T-cell (primary cell): ENCODE measurements around the gene ARHGEF28. TPM values are rescaled to one million over a fixed set of nuclear protein-coding genes. Genes with fewer than 3 reads are reported as not detected.

Experiments
- ATAC-seq, 4 experiments: fragments of 200-7000 bp in 3 of 4; fragments of 150-1000 bp in 1 of 4; cut with Tn5 transposase; replicated peaks in 1 of 4; 1 replicate in 3 of 4; 2 replicates in 1 of 4; pipeline ENCODE4 v1.10.0; 2021; ENCODE audit warnings: moderate library complexity in 3 of 4, mild to moderate bottlenecking in 2 of 4, moderate number of reproducible peaks in 1 of 4
- CTCF ChIA-PET, 2 donors: fragments of 300-600 bp; sonication (Branson Sonifier 250); formaldehyde crosslinking; loops; one replicate each; lab custom pipeline; 2022; ENCODE audit warnings: antibody characterized with exemption in 2 of 2; lab: Charles Lee
- POLR2A ChIA-PET, 2 donors: fragments of 300-600 bp; sonication (Branson Sonifier 250); formaldehyde crosslinking; loops; one replicate each; lab custom pipeline; 2022; ENCODE audit warnings: antibody characterized with exemption in 2 of 2; lab: Charles Lee
- DNase-seq, 35 experiments: peaks; one replicate each; pipeline versions ENCODE4 v3.0.0 to v3.0.0-alpha.2; 2013 to 2023
- H3K27ac ChIP-seq: one replicate; pipeline ENCODE4 v1.5.1; 2013; ENCODE audit warnings: low read length
- H3K27me3 ChIP-seq, 2 experiments: replicated peaks in 1 of 2; 1 replicate in 1 of 2; 2 replicates in 1 of 2; pipeline versions ENCODE4 v1.6.1 to v1.7.0; 2013; ENCODE audit warnings: low read length in 1 of 2, mixed read lengths in 1 of 2; ENCODE audit not compliant: control insufficient read depth in 2 of 2, insufficient read depth in 2 of 2; ENCODE audit errors: extremely low read depth in 1 of 2
- H3K36me3 ChIP-seq, 2 donors: 1 replicate in 1 of 2; 2 replicates in 1 of 2; pipeline versions ENCODE4 v1.6.1 to v1.7.0; 2013; ENCODE audit warnings: low read length in 1 of 2; ENCODE audit not compliant: control insufficient read depth in 2 of 2, insufficient read depth in 1 of 2; ENCODE audit errors: extremely low read depth in 1 of 2
- H3K4me1 ChIP-seq, 2 experiments: 1 replicate in 1 of 2; 2 replicates in 1 of 2; pipeline versions ENCODE4 v1.6.1 to v1.7.0; 2013; ENCODE audit warnings: low read length in 2 of 2, mixed read lengths in 1 of 2; ENCODE audit not compliant: insufficient read depth in 2 of 2, control insufficient read depth in 1 of 2; ENCODE audit errors: extremely low read depth in 1 of 2
- H3K4me3 ChIP-seq, 2 donors: 1 replicate in 1 of 2; 2 replicates in 1 of 2; pipeline versions ENCODE4 v1.5.1 to v1.7.0; 2013; ENCODE audit warnings: mild to moderate bottlenecking in 2 of 2, low read length in 1 of 2, moderate library complexity in 1 of 2; ENCODE audit not compliant: control insufficient read depth in 1 of 2; ENCODE audit errors: extremely low read depth in 1 of 2
- H3K9me3 ChIP-seq: 2 replicates; pipeline ENCODE4 v1.7.0; 2013
- H3K27ac Mint-ChIP-seq, 2 donors: one replicate each; pipeline ENCODE4 v1.8.0; 2020 to 2021; ENCODE audit warnings: mild to moderate bottlenecking in 2 of 2, mixed read lengths in 2 of 2
- H3K27me3 Mint-ChIP-seq, 2 donors: one replicate each; pipeline ENCODE4 v1.8.0; 2021 to 2022; ENCODE audit warnings: mixed read lengths in 2 of 2
- H3K36me3 Mint-ChIP-seq: one replicate; pipeline ENCODE4 v1.8.0; 2021; ENCODE audit warnings: mixed read lengths
- H3K4me1 Mint-ChIP-seq, 3 donors: one replicate each; pipeline ENCODE4 v1.8.0; 2020 to 2022; ENCODE audit warnings: mixed read lengths in 3 of 3, mild to moderate bottlenecking in 1 of 3
- H3K4me3 Mint-ChIP-seq, 3 donors: one replicate each; pipeline ENCODE4 v1.8.0; 2020 to 2022; ENCODE audit warnings: mild to moderate bottlenecking in 3 of 3, mixed read lengths in 3 of 3, moderate library complexity in 3 of 3
- H3K9me3 Mint-ChIP-seq, 3 donors: one replicate each; pipeline ENCODE4 v1.8.0; 2020 to 2022; ENCODE audit warnings: mixed read lengths in 3 of 3
- WGBS: methylation state at CpG from one replicate; pipeline ENCODE4 v1.1.5; 2013; ENCODE audit warnings: missing lambda C conversion rate; ENCODE audit not compliant: insufficient coverage; 5-methylcytosine and 5-hydroxymethylcytosine counted together
- total RNA-seq, 35 experiments: library from RNA in 6 of 35; stranded (reverse) in 6 of 35; fragments of 120-200 nt in 1 of 35; gene quantifications; one replicate each; pipeline versions ENCODE4 v1.2.1 to v1.2.4 and lab custom pipeline; 2013 to 2026

ARHGEF28 gene
- total RNA-seq, 5 donors from 2014 or later (not counting 1 experiment from before 2014, with no cell fraction given) = 0.05 to 0.73 (median 0.36) TPM

DNA sequence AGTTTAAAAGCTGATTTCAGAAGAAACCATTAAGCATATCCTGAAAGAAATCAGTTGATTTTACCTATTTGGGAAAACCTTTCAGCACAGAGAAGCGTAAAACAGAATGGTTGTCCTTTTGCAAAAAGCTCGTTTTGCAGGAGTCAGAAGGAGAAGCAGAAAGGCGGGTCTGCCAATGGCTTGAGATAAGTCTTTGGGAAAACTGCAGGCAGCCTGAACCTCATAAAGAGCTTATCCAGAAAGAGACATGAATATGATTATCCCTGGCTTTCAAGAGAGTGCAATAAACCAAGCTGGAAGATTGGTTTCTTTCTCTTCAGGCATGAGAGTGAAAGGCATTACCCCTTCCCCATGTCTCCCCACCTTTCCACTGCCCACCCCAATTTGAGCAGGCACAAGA, 353.3 kb downstream of the ARHGEF28 start:
- no peaks in the 10 kb centered on the region for H3K36me3 Mint-ChIP-seq
- no peaks in the 10 kb centered on the region for H3K4me1 Mint-ChIP-seq
- H3K36me3 ChIP-seq = no peaks in the 10 kb centered on the region
- POLR2A ChIA-PET = no interaction called here
- DNase-seq (no peak), ATAC-seq (no peak)
- no peak overlapping the region for H3K4me3 Mint-ChIP-seq
- H3K27ac Mint-ChIP-seq = no peak overlapping the region
- no peak overlapping the region for H3K4me3 ChIP-seq
- H3K27me3 Mint-ChIP-seq = peaks cover 2 to 16% of the 10 kb centered on the region in 2 donors
- peaks cover 0 to 3% of the 10 kb centered on the region in 2 experiments for H3K27me3 ChIP-seq
- CTCF ChIA-PET = interaction anchor here in 1 of 2 donors (0.5 kb wide), 1 partner anchor 9 kb away, joined by 3 read pairs; no protein-coding TSS in a partner anchor
- no peak overlapping the region for H3K27ac ChIP-seq
- H3K9me3 ChIP-seq = no peaks in the 10 kb centered on the region
- no peaks in the 10 kb centered on the region for H3K4me1 ChIP-seq
- H3K9me3 Mint-ChIP-seq = no peaks in the 10 kb centered on the region
- 80% methylated on average over 3 of the region's 3 CpGs for WGBS

DNA sequence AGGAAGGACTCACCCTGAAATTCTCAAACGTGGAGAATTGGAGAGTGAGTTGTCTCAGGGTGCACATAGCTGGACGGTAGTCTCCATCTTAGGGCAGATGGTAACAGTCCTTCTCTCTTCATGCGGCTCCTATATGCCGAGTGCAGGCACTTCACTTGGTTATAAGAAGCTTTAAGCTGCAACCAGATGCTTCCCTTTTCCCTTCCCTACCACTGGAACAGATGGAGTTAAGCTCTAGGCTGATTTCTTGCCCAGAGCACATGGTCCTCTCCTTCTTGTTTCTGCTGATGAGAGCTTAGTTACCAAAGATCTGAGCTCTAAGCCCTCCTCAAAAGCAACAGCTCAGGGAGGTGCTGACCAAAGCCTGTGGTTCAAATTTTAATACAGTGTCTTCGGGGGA, 355.7 kb downstream of the ARHGEF28 start:
- no peaks in the 10 kb centered on the region for H3K27me3 ChIP-seq
- Mint-ChIP-seq H3K36me3 (no peaks in the 10 kb centered on the region), H3K4me3 (no peak overlapping the region), H3K9me3 (no peaks in the 10 kb centered on the region), H3K27ac (no peak overlapping the region), H3K27me3 (peaks cover 7 to 16% of the 10 kb centered on the region in 2 donors), H3K4me1 (no peaks in the 10 kb centered on the region)
- ChIA-PET CTCF (no interaction called here), POLR2A (no interaction called here)
- WGBS = 100% methylated on average over 2 of the region's 5 CpGs
- H3K36me3 ChIP-seq = no peaks in the 10 kb centered on the region
- H3K9me3 ChIP-seq = no peaks in the 10 kb centered on the region
- H3K27ac ChIP-seq = no peak overlapping the region
- DNase-seq = no peak
- no peak for ATAC-seq
- H3K4me1 ChIP-seq = no peaks in the 10 kb centered on the region
- H3K4me3 ChIP-seq = no peak overlapping the region

DNA sequence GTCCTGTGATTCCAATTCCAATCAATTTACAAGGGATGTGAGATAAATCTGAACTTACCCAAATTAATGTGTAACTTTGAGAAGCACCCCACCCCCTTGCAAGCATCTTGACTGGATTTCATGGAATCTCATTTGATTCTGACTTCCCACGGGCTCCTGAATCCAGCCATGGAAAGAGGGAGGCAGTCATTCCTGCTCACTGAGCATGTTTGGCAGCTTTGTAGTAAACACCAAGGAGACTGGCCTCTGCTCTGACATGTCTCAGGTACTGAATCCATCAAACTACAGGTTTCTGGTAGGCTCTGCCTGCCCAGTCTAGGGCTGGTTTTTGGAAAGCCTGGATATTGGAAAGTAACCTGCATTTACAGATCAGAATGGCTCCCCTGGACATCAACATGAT, 357.6 kb downstream of the ARHGEF28 start:
- ChIA-PET CTCF (no interaction called here), POLR2A (no interaction called here)
- Histone ChIP-seq H3K4me1 (no peaks in the 10 kb centered on the region), H3K4me3 (no peak overlapping the region), H3K27me3 (no peaks in the 10 kb centered on the region), H3K36me3 (no peaks in the 10 kb centered on the region), H3K27ac (no peak overlapping the region), H3K9me3 (no peaks in the 10 kb centered on the region)
- WGBS = 86% methylated on average over 1 of the region's 1 CpG
- Mint-ChIP-seq H3K27me3 (peaks cover 5 to 6% of the 10 kb centered on the region in 2 donors), H3K27ac (no peak overlapping the region), H3K36me3 (no peaks in the 10 kb centered on the region), H3K4me1 (no peaks in the 10 kb centered on the region), H3K9me3 (no peaks in the 10 kb centered on the region), H3K4me3 (no peak overlapping the region)
- DNase-seq (no peak), ATAC-seq (no peak)

DNA sequence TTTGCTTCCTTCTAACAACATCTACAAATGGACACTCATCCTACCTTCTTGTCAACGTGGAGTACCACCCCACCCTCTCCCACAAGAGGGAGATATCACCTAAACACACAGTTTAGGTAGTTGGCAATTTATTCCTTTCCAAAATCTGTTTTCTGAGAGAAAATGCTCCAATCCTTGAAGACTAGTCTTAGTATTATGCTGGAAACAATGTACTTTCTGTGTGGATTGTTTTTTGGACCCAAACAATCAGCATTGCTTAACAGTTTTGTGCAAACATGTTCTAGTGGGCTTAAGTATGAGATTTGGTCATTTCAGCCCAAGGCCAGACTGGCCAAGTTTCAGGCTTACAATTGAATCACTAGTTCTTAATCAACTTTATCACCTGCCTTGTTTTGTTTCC, 359.1 kb downstream of the ARHGEF28 start:
- H3K4me3 Mint-ChIP-seq = no peak overlapping the region
- POLR2A ChIA-PET = no interaction called here
- Histone ChIP-seq H3K9me3 (no peaks in the 10 kb centered on the region), H3K36me3 (no peaks in the 10 kb centered on the region), H3K27ac (no peak overlapping the region), H3K4me1 (no peaks in the 10 kb centered on the region), H3K27me3 (no peaks in the 10 kb centered on the region), H3K4me3 (no peak overlapping the region)
- peaks cover 5 to 6% of the 10 kb centered on the region in 2 donors for H3K27me3 Mint-ChIP-seq
- H3K4me1 Mint-ChIP-seq = no peaks in the 10 kb centered on the region
- H3K36me3 Mint-ChIP-seq = no peaks in the 10 kb centered on the region
- DNase-seq (peak in 1 of 35 experiments; percentile 0), ATAC-seq (no peak)
- CTCF ChIA-PET = no interaction called here
- H3K27ac Mint-ChIP-seq = no peak overlapping the region
- no CpG with 5 or more reads among the region's 1 CpG for WGBS
- H3K9me3 Mint-ChIP-seq = no peaks in the 10 kb centered on the region

DNA sequence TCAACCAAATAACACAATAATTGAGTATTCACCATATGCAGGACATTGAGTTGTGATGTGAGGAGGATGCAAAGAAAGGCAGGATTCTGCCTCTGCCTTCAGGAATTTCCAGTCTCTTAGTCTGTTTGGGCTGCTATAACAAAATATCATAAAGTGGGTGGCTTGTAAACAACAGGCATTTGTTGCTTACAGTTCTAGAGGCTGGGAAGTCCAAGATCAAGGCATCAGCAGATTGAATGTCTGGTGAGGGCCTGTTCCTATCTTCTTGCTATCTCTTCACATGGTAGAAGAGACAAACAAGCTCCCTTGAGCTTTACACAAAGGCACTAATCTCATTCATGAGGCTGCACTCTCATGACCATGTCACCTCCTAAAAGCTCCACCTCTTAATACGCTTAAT, 360.7 kb downstream of the ARHGEF28 start:
- H3K36me3 ChIP-seq = no peaks in the 10 kb centered on the region
- no peak for DNase-seq
- WGBS = no CpG with 5 or more reads among the region's 1 CpG
- Mint-ChIP-seq H3K4me3 (no peak overlapping the region), H3K9me3 (no peaks in the 10 kb centered on the region), H3K27ac (no peak overlapping the region), H3K27me3 (peaks cover 0 to 12% of the 10 kb centered on the region in 2 donors), H3K4me1 (no peaks in the 10 kb centered on the region), H3K36me3 (no peaks in the 10 kb centered on the region)
- no peak for ATAC-seq
- no peaks in the 10 kb centered on the region for H3K4me1 ChIP-seq
- H3K27me3 ChIP-seq = no peaks in the 10 kb centered on the region
- no peak overlapping the region for H3K27ac ChIP-seq
- CTCF ChIA-PET = no interaction called here
- H3K4me3 ChIP-seq = no peak overlapping the region
- POLR2A ChIA-PET = no interaction called here
- no peaks in the 10 kb centered on the region for H3K9me3 ChIP-seq

DNA sequence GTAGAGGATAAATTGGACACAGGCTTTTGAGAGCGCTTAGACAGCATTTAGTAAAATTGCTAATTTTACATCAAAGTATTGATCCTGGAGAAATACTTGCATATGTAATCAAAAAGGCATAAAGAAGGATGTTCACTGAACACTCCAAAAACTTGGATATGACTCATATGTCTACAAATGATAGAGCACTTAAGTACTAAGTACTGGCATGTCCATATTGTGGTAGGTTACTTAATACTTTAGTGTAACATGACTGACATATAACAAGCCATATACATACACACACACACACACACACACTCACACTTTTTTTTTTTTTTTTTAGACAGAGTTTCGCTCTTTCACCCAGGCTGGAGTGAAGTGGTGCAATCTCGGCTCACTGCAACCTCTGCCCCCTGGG, 361.9 kb downstream of the ARHGEF28 start:
- no peak overlapping the region for H3K4me3 Mint-ChIP-seq
- Histone ChIP-seq H3K4me1 (no peaks in the 10 kb centered on the region), H3K36me3 (no peaks in the 10 kb centered on the region), H3K27me3 (no peaks in the 10 kb centered on the region), H3K4me3 (no peak overlapping the region), H3K9me3 (no peaks in the 10 kb centered on the region), H3K27ac (no peak overlapping the region)
- peaks cover 9 to 20% of the 10 kb centered on the region in 2 donors for H3K27me3 Mint-ChIP-seq
- H3K4me1 Mint-ChIP-seq = no peaks in the 10 kb centered on the region
- ATAC-seq (no peak), DNase-seq (no peak)
- H3K27ac Mint-ChIP-seq = no peak overlapping the region
- POLR2A ChIA-PET = no interaction called here
- H3K36me3 Mint-ChIP-seq = no peaks in the 10 kb centered on the region
- H3K9me3 Mint-ChIP-seq = no peaks in the 10 kb centered on the region
- no CpG with 5 or more reads among the region's 3 CpGs for whole genome bisulfite sequencing
- CTCF ChIA-PET = interaction anchor here in 1 of 2 donors (0.7 kb wide), 1 partner anchor 9 kb away, joined by 3 read pairs; no protein-coding TSS in a partner anchor

DNA sequence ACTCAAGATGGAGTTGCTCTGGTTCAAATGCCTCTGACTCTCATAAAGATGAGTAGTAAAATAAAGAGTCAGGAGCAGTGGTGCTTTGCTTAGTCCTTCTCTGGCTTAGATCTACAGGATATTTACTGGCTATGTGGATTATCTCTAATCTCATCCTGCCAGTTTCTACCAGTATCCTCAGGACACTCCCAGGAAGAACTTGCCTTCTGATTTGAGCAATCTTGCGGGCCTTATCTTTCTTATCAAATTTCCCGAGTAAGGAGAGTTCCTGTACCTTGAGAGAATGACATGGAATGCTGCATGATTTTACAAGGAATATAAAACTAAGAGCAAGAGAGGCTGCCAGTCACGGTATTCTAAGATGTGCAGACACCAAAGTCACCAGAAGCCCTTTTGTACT, 364.0 kb downstream of the ARHGEF28 start:
- CTCF ChIA-PET = no interaction called here

More for the DNA sequence above, 364.0 kb downstream of the ARHGEF28 start:
- no peaks in the 10 kb centered on the region for H3K27me3 ChIP-seq
- ATAC-seq (no peak), DNase-seq (no peak)
- Mint-ChIP-seq H3K9me3 (peaks cover 4 to 7% (median 5%) of the 10 kb centered on the region in 3 donors), H3K27ac (no peak overlapping the region), H3K4me1 (no peaks in the 10 kb centered on the region), H3K36me3 (no peaks in the 10 kb centered on the region), H3K27me3 (peaks cover 19 to 24% of the 10 kb centered on the region in 2 donors), H3K4me3 (no peak overlapping the region)
- H3K4me3 ChIP-seq = no peak overlapping the region
- 32% methylated on average over 3 of the region's 3 CpGs for WGBS
- no peaks in the 10 kb centered on the region for H3K4me1 ChIP-seq
- H3K27ac ChIP-seq = no peak overlapping the region
- no peaks in the 10 kb centered on the region for H3K36me3 ChIP-seq
- POLR2A ChIA-PET = no interaction called here
- H3K9me3 ChIP-seq = no peaks in the 10 kb centered on the region
